ENCODE measurements around the gene CPA1.

CPA1 gene

GRCh38 chr7:130394421-130395195 is 14.3 kb downstream of the CPA1 start:
- no peak for DNase-seq (ENCODE audit: low spot score)

- DNase-seq (ENCODE audit: low spot score), result no peak
Measured at GRCh38 chr7:130395421-130395820, 15.1 kb downstream of the CPA1 start.

GRCh38 chr7:130396109-130396508 is 15.8 kb downstream of the CPA1 start:
- no peak for DNase-seq (ENCODE audit: low spot score)

GRCh38 chr7:130397051-130397757 is 16.9 kb downstream of the CPA1 start:
- no peak for DNase-seq (ENCODE audit: low spot score)

- DNase-seq (ENCODE audit: low spot score), result no peak
Measured at GRCh38 chr7:130397758-130398073, 17.4 kb downstream of the CPA1 start.

GRCh38 chr7:130398526-130399090 is 18.3 kb downstream of the CPA1 start:
- no peak for DNase-seq (ENCODE audit: low spot score)

- DNase-seq (ENCODE audit: low spot score), result no peak
Measured at GRCh38 chr7:130400120-130400572, 19.9 kb downstream of the CPA1 start.

GRCh38 chr7:130401101-130401500 is 20.8 kb downstream of the CPA1 start:
- no peak for DNase-seq (ENCODE audit: low spot score)

GRCh38 chr7:130401578-130401977 is 21.3 kb downstream of the CPA1 start:
- DNase-seq (ENCODE audit: low spot score), result no peak

GRCh38 chr7:130405003-130405402 is 24.7 kb downstream of the CPA1 start:
- DNase-seq (ENCODE audit: low spot score), result no peak

- DNase-seq (ENCODE audit: low spot score), result no peak
Measured at GRCh38 chr7:130409067-130409711, 28.9 kb downstream of the CPA1 start.

GRCh38 chr7:130409712-130410072 is 29.4 kb downstream of the CPA1 start:
- DNase-seq (ENCODE audit: low spot score), result no peak

GRCh38 chr7:130410868-130411541 is 30.7 kb downstream of the CPA1 start:
- DNase-seq (ENCODE audit: low spot score), result no peak

GRCh38 chr7:130413201-130413600 is 32.9 kb downstream of the CPA1 start:
- DNase-seq (ENCODE audit: low spot score), result no peak

GRCh38 chr7:130415006-130415405 is 34.7 kb downstream of the CPA1 start:
- DNase-seq (ENCODE audit: low spot score), result no peak

GRCh38 chr7:130417213-130417612 is 36.9 kb downstream of the CPA1 start:
- no peak for DNase-seq (ENCODE audit: low spot score)

- DNase-seq (ENCODE audit: low spot score), result no peak
Measured at GRCh38 chr7:130418306-130418705, 38.0 kb downstream of the CPA1 start.

GRCh38 chr7:130419658-130420057 is 39.4 kb downstream of the CPA1 start:
- no peak for DNase-seq (ENCODE audit: low spot score)

GRCh38 chr7:130420943-130421578 is 40.8 kb downstream of the CPA1 start:
- DNase-seq (ENCODE audit: low spot score), result peak; percentile 73

GRCh38 chr7:130421684-130422083 is 41.4 kb downstream of the CPA1 start:
- DNase-seq (ENCODE audit: low spot score), result peak; percentile 74

- no peak for DNase-seq (ENCODE audit: low spot score)
Measured at GRCh38 chr7:130423501-130424037, 43.3 kb downstream of the CPA1 start.

Data from globus pallidus (tissue), 1 donor.